A549 treated with CpdA at 1 μM for 4 hours (cell line): ENCODE results near the gene OR6X1. TPM values are rescaled to one million over a fixed set of nuclear protein-coding genes. Genes with fewer than 3 reads are reported as not detected.

Source experiments
- total RNA-seq: library from RNA; stranded (reverse); fragments of 200-300 nt; extraction: Qiagen RNA extraction; gene quantifications from 5 replicates; pipeline ENCODE4 v1.2.3, GENCODE V29; 2022; ENCODE audit warnings: low read depth

Gene OR6X1, protein sequence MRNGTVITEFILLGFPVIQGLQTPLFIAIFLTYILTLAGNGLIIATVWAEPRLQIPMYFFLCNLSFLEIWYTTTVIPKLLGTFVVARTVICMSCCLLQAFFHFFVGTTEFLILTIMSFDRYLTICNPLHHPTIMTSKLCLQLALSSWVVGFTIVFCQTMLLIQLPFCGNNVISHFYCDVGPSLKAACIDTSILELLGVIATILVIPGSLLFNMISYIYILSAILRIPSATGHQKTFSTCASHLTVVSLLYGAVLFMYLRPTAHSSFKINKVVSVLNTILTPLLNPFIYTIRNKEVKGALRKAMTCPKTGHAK
- not detected in 5 replicates for total RNA-seq

DNA sequence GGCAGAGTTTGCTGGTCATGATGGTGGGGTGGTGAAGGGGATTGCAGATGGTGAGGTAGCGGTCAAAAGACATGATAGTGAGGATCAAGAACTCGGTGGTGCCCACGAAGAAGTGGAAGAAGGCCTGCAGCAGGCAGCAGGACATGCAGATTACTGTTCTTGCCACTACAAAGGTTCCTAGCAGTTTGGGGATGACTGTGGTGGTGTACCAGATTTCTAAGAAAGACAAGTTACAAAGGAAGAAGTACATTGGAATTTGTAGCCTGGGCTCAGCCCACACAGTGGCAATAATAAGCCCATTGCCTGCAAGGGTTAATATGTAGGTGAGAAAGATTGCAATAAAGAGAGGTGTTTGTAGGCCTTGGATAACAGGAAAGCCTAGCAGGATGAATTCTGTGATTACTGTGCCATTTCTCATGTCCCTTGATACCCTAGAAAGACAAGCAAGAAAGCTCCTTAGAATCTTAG is at the start of gene OR6X1:
Gene OR6X1, minus strand, starts transcription at position 418 of the 468 bp plus-strand sequence. Its CDS starts 0 bp downstream, at position 418.

DNA sequence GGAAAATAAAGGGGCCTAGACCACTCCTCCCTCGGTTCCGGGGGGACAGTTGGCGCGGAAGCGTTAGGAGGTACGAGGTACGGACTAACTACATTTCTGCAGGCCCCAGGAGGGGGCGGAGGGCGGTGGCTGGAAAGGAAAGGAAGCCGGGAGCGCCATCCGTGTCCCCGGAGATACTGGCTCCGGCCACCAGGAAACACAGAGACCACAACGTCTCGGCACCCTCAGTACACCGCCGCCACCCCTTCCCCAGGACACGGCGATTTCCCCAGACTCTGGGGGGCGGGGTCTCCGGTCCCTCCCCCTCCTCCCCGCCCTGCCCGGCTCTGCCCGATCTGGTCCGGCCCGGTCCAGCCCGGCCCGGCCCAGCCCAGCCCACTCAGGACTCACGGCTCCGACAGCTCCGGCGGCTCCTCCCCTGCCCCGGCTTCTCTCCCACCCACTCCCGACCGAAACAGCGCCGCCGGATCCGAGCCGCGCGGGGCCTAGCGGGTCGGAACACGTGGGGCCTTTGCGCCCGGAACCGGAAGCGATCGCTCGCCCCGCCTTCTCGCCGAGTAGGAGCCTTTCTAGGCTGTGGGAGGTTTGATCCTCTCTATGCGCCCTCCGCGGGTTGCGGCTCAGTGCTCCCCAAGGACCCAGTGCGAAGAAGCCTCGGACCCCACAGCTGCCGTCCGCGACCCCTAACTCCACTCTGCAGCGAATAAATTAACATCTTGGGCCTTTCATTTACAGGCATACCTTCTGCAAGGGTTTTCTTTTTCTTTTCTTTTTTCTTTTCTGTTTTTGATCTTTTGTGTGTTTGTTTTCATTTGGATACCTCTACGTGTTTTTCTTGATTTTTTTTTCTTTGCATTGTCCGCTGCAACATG is 12.9 kb downstream of the OR6X1 start, which contains the start of gene ZNF202:
Gene ZNF202, minus strand, starts transcription at position 502 of the 872 bp plus-strand sequence. CDS start 10,772 bp downstream, outside the sequence.

Other genes with a start within 250 kb of the OR6X1 start
- gene SCN3B, start 99.9 kb downstream of the OR6X1 start, total RNA-seq, result 0.14 to 0.23 TPM (median 0.15 TPM) in 5 replicates
- 8.9 to 11.1 TPM (median 9.5 TPM) in 5 replicates for gene ZNF202, start 12.9 kb downstream of the OR6X1 start, total RNA-seq
- not detected in 5 replicates for gene OR6M1, start 51.8 kb upstream of the OR6X1 start, total RNA-seq
- not detected in 5 replicates for gene TMEM225, start 131.2 kb upstream of the OR6X1 start, total RNA-seq
- not detected in 5 replicates for gene OR8D4, start 147.6 kb upstream of the OR6X1 start, total RNA-seq
- not detected in 5 replicates for gene OR4D5, start 185.1 kb upstream of the OR6X1 start, total RNA-seq
- not detected in 5 replicates for gene OR6T1, start 189.3 kb upstream of the OR6X1 start, total RNA-seq
- not detected in 5 replicates for gene OR10S1, start 223.3 kb upstream of the OR6X1 start, total RNA-seq
- gene OR10G6, start 240.6 kb upstream of the OR6X1 start, total RNA-seq, result not detected in 5 replicates